Activated effector memory CD4-positive, alpha-beta T cell treated with anti-CD3 and anti-CD28 coated beads, Interleukin-2, amount 50 U/mL, for 16 hours (primary cell): Measurements from ENCODE around the gene EFEMP2.

ENCODE experiments used
- DNase-seq: peaks from one replicate; pipeline ENCODE4 v3.0.0-alpha.2; 2020

EFEMP2 gene

GRCh38 chr11:65817835-65818680 is 54.5 kb downstream of the EFEMP2 start:
- peak; percentile 98 for DNase-seq

DNA sequence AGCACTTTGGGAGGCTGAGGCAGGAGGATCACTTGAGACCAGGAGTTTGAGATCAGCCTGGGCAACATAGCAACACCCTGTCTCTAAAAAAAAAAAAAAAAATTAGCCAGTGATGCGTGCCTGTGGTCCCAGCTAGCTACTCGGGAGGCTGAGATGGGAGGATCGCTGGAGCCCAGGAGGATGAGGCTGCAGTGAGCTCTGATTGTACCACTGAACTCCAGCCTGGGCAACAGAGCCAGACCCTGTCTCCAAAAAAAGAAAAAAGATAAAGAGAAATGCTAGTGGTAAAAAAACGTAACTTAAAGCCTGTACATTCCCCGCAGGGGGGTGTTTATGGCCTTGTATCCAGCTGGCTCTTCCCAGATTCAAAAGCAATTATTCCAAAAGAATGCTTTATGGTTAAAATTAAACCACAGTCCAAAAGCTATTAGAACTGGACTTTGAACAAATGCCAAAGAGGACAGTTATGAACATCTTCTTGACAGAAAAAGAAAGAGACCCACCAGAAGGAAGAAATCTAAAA is 55.2 kb downstream of the EFEMP2 start:
- DNase-seq: no peak

GRCh38 chr11:65816696-65817095 is 55.9 kb downstream of the EFEMP2 start:
- DNase-seq: no peak
